ENCODE results near the gene DUXB.

Gene DUXB

DNA sequence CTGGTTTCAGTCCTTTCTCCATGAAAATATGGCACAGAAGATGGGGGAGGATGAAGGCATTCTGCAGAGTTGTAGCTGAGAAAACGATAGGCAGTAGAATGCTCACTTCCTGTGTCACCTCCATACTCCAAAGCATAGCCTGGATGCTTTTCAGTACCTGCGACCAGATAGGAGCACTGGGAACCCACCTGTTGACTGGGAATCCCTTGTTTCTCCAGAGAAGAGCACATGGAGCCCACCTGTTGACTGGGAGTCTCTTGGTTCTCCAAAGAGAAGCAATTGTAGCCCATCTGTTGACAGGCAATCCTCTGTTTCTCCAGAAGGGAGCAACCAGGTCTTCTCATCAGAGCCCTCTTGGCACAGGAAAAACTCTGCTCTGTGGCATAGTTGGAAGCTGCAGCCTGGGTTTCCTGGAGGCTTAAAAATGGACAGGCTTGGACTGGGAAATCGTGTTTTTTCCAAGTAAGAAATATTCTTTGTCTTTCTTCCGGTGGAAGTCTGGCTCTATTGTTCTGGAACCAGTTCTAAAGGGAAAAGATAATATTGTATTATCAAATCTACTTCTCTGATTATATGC lies 40.4 kb downstream of the DUXB start:
- DNase-seq (ENCODE audit: low spot score) (no peak), FAIRE-seq (no peak)

DNA sequence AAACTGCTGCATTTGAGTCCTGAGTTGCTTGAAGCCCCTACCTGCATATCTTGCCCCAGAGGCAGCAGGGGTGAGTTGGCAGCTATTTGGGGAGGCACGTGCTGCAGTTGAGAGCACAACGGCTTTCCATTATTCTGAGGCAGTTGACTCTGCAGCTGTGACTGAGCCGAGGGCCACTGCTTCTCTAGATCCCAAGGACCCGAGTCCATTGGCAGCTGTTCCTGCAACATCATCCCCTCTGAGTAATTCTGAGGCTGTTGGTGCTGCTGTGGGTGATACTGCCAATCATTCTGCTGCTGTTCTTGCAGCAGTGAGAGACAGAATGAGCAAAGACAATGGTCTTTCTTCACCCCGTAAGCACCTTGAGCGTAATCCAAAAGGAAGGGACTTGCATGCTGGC lies 40.9 kb downstream of the DUXB start:
- no peak for FAIRE-seq
- no peak for DNase-seq (ENCODE audit: low spot score)

DNA sequence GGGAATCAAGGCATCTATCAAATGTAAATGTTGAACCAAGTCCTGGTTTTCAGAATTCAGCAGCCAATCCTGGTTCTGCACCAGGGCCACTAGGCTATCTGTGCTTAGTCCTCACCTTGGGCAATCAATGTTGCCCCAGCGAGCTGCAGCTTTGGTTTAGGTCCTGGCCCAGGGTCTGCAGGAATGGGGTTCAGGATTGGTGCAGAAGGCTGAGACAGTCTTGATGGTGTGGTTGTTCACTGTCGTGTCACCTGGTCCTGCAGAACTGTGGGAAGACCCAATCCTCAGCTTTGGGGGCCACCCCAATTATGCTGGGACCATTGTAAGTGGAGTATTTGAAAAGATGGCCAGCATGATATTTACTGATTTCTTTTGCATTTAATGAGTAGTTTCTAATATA lies 43.1 kb downstream of the DUXB start:
- no peak for FAIRE-seq

DNA sequence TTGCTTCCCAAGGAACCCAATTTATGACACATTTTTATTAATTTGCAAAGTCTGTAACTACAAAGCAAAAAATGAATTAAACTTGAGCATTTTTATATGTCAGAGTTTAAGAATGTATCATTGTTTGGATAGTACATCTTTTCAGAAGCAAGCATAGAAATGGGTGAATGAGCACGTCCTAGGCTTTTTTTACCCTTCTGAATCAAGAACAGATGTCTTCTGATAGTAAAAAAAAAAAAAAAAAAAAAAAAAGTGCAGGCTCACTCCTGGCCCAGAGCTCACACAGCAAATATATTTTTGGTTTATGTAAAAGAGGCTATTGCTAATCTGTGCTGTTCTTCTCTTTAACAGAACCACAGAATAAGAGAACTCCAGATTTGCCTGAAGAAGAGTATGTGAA lies 47.3 kb downstream of the DUXB start:
- no peak for FAIRE-seq

More for the DNA sequence above, 43.1 kb downstream of the DUXB start:
- no peak for DNase-seq (ENCODE audit: low spot score)

DNA sequence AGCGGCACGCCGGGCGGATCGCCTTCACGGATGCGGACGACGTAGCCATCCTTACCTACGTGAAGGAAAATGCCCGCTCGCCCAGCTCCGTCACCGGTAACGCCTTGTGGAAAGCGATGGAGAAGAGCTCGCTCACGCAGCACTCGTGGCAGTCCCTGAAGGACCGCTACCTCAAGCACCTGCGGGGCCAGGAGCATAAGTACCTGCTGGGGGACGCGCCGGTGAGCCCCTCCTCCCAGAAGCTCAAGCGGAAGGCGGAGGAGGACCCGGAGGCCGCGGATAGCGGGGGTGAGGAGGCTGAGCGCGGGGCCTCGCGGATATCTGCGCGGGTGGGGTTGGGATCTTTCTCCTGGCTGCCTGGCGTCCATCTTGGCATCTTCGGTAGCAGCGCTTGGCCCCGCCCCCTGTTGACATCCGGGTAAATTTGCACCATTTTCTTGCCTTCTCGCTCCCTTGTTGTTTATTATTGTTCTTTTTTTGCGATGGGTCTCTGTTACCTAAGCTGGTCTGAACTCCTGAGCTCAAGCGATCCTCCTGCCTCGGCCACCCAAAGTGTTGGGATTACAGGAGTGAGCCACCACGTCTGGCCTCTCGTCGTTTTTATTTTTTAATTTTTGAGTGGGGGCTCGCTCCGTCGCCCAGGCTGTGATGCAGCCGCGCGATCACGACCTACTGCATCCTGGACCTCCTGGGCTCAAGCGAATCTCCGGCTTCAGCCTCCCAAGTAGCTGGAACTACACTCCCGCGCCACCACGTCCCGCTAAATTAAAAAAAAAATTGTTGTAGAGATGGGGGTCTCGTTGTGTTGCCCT lies 52.8 kb downstream of the DUXB start:
- DNase-seq (ENCODE audit: low spot score) (peak; percentile 35), FAIRE-seq (no peak)

More for the DNA sequence above, 47.3 kb downstream of the DUXB start:
- DNase-seq (ENCODE audit: low spot score): no peak

DNA sequence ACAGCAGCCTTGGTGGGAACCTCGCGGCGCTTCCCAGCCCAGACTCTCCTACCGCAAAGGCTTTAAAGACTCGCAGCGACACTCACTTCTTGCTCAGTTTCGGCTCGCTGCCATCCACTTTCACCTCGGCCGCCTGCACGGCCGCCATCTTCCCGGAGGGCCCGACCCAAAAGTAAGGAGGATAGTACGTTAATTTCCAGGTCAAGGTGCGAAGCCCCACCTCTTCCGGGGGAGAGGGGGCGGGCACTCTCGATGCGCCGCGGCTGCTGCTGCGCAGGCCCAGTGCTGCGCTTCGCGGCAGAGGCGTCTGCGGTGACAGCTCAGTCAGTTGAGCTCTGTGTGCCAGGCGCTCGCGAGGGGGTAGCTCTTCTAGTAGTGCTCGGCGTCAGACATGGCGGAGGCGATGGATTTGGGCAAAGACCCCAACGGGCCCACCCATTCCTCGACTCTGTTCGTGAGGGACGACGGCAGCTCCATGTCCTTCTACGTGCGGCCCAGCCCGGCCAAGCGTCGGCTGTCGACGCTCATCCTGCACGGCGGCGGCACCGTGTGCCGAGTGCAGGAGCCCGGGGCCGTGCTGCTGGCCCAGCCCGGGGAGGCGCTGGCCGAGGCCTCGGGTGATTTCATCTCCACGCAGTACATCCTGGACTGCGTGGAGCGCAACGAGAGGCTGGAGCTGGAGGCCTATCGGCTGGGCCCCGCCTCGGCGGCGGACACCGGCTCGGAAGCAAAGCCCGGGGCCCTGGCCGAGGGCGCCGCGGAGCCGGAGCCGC lies 53.6 kb downstream of the DUXB start, which contains the start of the genes KARS1 and TERF2IP:
Gene KARS1, minus strand, starts transcription at position 174 of the 773 bp plus-strand sequence. Its CDS starts 26 bp downstream, at position 148.
Gene TERF2IP, plus strand, starts transcription at position 282 of the 773 bp plus-strand sequence. Its CDS starts 110 bp downstream, at position 392.
- DNase-seq (ENCODE audit: low spot score) (peak; percentile 85), FAIRE-seq (peak; percentile 36)

DNA sequence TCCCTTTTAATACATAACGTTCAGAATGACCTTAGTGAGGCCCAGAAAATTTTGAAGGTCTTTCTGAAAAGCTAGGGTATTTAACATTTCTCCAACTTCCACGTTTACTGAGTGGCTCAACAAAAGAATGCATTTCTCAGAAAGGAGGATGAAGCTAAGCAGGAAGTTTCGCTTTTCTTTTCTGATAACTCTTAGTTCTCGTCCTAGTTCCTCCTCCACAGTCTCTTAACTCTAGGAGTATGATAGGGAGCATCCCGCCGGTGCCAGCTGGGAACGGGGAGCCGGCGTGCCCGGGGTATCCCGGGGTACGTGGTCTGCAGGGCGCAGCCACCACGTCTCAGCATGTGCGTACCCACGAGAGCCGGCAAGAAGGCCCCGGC lies 54.2 kb downstream of the DUXB start:
- DNase-seq (ENCODE audit: low spot score): no peak
- no peak for FAIRE-seq

DNA sequence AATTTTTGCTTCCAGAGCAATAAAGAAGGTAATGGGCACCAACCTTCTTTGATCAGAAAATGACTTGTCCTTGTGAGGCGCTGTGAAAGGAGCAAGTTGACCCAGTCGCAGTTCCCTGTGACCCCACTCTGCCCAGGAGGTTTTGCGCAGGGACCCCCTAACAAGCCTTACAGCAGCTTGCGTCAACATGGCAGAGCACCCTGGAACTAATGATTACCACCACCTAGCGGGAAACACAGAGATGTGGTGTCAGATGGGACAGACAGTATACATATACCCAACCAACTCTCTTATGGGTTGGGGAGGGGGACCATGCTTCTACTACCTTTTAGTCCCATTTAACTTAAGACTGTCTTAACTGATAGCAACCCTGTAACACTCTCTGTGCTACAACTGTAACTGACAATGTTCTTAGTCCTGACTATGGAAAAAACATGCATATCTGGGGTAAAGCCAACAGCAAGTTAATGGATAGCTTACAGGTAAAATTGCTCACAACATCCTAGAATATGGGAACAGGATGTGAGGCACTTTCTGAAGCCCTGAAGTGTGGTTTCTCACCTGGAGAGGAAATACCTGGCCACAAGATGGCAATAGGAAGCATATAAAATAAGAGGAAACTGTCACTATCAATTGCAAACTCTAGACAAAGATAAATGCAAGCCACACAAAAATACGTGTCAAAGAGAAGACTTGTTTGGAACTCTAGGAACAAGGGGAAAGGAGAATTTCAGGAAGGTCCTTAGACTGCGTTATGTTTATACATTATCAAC lies 56.8 kb downstream of the DUXB start:
- no peak for FAIRE-seq
- DNase-seq (ENCODE audit: low spot score): no peak

All from RCC 7860 (cell line).